Activated T-cell treated with anti-CD3 and anti-CD28 coated beads for 48 hours (primary cell): ENCODE results near the gene ENTREP1.

Source experiments
- DNase-seq: peaks from one replicate; pipeline ENCODE4 v3.0.0-alpha.2; 2020; ENCODE audit warnings: low read depth

ENTREP1 gene

DNA sequence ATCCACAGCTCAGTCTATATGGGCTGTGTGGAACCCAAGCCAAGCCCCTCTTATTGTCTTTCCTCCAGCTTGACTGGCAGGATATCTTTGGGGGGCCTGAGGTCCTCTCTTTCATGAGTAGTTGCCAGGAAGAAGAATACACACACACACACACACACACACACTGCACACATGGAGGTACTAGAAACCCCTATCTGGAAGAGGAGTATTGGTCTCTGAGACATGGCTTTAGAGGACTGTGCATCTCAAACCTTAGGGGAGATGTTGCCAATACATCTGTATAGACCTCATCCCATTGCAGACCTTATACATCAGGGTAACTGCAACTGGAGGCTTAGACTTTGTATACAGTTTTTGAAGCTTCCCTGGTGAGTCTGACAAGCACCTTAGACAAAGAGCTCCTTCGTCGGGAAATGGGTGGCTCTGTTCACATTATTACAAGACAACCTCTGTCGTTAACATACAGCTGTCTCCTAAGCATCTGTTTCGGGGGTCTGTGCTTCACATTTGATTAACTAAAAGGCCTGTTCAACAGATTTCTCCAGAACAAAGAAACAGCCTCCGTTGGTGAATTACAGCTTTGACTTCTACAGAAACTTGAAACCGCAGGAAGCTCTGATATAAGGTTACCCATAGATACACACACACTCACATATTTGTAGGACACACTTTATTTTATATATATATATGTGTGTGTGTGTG is 5.5 kb upstream of the ENTREP1 start:
- DNase-seq = no peak

DNA sequence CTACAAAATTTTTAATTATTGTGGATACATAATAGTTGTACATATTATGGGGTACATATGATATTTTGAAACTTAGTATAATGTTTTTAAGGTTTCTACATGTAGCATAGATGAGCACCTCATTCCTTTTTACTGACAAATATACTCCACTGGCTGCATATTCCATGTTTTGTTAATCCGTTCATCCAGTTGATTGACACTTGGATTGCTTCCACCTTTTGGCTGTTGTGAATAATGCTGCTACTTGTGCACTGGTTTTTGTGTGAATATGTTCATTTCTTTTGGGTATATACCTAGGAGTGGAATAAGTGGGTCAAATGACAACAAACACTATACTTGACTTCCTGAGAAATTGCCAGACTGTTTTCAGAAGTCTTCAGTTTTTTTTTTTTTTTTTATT is 2.8 kb upstream of the ENTREP1 start:
- DNase-seq = no peak

DNA sequence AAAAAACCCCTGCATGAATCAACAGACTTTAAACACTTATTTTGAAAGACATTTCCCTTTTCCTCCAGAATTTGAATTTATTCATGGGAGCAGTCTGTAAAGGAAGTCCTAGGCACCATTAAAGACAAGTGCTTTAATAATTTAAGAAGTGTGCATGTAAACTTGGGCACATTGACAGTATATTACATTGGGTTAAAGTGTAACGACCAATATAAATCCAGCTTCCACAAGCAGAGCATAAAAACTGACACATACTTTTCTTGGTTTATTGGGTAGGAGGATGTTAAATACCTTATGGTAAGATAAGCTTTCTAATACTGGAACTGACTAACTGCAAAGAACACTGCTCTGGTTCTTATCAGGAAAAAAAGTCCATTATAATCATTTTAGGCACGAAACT is 1.2 kb upstream of the ENTREP1 start:
- no peak for DNase-seq

DNA sequence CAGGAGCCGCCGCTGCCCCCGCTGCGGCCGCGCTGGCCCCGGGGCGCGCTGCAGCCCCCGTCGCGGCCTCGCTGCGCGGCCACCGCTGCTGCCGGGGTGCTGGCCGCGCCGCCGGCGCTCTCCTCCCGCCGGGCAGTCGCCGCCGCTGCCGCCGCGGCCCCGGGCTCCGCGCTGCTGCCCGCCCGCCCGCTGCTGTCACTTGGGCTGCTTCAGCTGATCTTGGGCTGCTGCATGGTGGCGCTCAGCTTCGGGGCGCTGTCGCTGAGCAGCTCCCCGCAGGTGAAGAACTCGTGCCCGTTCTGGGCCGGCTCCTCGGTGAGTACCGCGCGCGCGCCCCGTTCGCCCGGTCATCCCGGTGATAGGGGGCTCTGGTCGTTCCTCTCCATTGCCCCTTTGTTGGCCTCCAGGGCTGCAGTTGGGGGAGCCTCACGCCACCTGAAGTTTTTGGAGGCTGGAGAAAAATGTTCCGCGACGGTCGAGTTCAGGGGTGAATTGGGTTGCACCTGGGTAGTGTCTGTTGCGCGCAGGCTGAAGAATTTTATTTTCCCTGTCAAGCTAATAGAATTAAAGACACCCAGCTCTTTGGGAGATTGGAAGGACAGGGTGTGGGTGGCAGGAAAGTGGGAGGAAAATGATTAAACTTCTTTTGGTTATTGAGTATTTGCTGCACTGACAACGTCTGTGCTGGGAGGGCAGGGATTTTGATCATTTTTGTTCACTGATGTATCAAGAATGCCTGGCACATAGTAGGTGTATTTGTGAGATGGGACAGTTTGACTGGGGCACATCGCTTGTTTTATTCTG is 596 bp downstream of the ENTREP1 start:
- no peak for DNase-seq

DNA sequence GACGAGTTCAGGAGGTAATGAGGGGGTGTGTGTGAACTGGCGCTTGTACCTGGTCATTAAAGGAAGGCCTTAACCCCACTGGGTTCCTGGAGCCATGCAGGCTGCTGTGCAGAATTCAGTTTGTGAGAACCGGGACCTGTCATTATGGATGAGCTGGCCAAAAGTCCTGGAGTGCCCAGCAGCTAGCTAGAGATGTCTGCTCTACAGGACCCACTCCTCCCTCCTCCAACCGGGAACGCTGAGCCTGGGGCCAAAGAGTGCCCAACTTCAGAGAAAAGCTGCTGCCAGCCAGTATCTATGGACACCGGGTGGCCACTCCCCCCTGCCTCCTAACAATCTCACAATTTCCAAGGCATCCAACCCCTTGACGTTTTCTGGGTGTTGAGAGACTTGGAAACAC is 1.2 kb downstream of the ENTREP1 start:
- DNase-seq = no peak

DNA sequence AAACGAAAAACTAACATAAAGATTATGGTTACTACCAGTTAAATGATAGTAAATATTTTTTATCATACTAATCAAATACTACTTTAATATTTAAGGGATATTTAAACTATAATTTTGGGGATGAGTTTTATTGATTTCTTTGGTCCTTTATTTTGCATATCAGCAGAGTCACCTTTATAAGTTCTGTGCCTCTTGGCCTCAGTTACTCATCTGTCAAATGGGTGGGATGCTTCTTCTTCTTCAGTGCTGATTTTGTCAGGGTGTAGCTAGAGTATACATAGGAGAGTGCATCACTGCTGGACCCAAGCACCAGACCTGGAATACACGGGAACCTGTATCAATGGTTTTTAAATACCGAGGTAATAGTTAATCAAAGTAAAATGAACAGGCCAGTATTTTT is 5.6 kb downstream of the ENTREP1 start:
- DNase-seq = no peak

DNA sequence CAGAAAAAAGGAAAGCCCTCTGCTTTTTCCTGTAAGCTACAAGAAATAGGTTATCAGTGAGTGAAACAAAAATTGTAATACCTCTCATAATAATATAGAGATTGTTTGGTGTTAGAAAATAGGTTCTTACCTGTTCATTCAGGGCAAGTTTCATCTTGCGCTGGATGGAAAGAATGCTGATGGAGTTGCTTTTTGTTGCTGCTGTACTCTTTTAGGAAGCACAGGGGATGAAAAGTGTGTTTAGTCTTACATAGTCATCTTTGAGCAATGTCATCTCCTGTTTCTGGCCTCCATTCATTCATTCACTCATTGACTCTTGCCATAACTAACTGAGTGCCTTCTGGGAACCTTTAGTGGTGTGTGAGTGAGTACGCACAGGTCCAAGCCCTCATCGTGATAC is 6.4 kb downstream of the ENTREP1 start:
- no peak for DNase-seq

DNA sequence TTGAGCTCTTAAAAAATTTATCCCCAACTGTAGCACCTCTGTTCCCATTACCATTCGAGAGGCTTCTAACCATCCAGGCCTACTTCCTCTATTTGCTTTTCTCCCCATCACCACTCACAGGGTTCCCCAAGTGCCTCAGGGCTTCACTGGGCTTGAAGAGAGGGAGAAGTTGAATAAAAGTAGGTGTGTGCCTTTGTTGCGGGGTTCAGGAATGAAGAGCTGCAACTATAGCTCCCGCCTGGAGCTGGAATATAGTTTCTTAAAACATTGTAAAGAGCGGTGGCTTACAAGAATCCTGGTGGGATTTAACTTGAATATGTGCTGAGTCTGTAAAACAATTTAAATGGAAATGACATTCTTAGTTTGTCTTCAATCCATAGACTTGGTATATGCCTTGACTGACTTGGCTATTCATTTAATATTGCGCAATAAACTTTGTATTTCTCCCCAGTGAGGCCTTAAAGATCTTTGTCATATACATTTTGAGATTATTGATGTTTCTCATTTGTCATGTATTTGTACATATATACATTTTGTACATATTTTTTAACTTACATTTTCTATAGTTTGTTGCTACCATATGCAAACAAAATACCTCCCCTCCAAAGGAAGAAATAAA is 7.2 kb downstream of the ENTREP1 start:
- DNase-seq = no peak

DNA sequence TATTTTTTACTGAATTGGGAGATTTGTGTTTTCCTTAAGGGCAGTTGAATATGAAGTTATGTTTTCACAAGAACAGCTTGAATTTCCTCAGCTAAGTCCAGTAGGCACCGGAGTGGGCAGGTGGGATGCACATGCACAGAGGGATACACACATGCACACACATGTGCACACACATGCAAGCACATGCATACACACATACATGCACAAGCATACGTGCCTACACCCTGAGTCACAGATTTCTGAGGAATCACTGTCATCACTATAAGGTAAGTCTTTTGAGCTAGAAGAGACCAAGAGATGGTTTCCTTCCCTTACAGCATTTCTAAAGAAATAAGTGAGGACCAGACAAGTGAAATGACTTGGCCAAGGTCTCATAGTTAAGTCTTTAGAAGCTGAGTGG is 8.7 kb downstream of the ENTREP1 start:
- no peak for DNase-seq

DNA sequence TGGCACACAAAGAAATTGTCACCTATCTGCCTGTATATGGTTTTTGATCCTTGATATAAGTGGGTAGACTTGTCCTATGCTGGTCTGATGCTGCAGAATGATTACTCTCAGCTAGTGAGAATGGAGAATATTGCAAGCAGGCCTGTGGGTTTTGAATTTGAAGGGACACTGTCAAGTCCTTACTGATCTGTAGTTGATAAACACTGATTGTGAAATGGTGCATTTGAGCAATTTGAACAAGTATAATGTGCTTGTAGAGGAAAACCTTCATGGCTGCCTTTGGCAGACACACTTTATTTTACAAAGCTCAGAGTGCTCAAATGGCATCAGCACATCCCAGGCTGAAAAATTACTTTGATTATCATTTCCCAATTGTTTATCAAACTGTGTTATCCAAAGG is 9.3 kb downstream of the ENTREP1 start:
- DNase-seq = no peak

DNA sequence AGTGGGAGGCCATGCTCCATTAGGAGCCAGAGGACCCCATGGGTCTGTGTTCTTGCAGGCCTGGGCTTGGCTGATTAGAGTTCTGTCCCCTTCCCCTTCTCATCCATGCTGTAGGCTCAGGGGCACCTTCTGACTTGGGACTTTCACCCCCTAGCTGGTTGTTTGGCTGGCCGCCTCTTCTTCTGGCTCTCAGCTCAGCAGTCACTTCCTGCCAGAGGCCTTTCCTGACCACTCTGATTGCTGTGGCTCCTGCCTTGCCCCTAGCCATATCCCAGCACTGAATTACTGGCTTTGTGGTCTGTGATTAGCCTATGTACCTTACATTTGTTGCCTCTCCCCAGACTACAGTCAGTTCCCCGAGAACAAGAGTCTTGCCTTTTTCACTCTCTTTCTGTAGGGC is 14.6 kb downstream of the ENTREP1 start:
- no peak for DNase-seq

DNA sequence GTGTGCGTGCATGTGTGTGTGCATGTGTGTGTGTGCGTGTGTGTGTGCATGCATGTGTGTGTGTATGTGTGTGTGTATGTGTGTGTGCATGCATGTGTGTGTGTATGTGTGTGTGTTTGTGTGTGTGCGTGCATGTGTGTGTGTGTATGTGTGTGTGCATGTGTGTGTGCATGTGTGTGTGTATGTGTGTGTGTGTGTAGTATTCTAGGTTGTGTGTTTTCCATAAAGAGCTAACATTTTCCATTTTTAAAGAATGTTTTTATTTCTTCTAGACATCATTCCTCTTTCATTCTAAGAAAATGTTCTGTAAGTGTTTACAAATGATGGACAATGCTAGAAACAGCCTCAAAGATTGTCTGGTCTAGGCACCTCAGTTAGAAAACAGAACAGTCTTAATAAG is 15.6 kb downstream of the ENTREP1 start:
- no peak for DNase-seq

DNA sequence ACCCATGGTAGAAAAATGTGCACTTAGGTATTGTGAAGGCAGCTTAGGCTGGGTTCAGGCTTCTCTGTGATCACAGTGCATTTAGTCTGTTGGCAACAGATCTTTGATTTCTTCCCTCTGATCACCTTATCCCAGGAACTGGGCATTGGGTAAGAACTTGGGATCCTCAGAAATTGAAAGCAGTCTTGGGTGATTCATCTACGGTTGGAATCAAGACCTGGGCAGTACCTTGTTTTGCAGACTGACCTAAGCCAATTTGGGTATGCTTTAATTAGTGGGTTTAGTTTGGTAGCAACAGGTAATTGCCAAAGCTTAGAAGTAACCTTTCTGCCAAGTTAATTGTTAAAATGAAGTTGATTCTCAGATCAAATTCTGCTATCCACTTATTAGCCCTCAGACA is 17.8 kb downstream of the ENTREP1 start:
- no peak for DNase-seq

DNA sequence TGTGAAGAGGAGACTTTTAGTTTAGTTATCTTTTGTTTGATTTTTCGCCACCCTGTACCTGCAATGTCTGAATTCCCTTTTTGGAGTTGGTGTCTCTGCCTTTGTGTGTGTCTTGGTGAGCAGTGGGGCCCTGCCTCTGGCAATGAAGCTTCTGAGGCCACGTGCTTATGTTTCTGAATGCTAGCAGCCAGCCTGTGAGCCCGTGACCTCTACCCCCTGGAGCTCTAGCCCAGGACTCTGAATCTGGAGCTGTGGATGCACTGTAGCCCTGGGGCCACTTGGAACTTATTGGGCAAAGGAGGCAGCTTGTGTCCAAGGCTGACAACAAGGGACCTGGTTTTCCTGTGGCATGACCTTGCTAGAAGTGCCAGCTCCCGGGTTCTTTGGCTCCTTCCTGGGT is 19.4 kb downstream of the ENTREP1 start:
- no peak for DNase-seq

DNA sequence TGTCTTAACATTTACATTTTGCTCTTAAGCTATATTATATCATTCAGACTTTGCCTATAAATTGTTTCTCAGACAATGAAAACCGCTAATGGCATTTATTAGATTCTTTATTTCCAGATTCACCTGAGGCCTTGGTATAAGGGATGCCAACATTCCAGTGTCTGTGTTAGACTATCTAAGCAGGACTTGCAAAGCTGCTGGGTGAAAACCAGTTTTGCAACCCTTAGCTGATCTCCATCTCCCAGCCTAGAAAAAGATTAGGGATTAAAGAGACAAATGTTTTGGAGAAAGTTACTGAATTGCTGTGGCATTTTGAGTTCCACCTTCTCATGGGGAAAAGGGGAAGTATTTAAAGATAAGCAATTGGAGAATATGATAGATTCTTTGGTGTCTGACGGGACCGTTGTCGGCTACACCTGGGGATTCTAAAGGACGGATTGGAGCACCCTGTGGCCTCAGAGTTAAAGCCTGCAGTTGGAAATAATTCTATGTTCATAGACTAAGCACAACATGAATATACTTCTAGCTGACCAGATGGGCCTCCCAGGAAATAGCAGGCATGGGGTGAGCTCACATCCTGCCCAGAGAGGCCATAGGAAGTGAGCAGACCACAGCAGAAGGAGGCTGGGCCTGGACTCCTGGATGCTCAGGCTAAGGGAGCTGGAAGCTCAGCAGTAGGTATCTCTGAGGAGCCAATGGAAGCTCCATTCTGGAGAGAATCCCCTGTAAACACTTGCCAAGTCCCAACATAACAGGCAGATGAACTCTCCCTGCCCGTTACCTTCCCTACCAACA is 21.8 kb downstream of the ENTREP1 start:
- no peak for DNase-seq

DNA sequence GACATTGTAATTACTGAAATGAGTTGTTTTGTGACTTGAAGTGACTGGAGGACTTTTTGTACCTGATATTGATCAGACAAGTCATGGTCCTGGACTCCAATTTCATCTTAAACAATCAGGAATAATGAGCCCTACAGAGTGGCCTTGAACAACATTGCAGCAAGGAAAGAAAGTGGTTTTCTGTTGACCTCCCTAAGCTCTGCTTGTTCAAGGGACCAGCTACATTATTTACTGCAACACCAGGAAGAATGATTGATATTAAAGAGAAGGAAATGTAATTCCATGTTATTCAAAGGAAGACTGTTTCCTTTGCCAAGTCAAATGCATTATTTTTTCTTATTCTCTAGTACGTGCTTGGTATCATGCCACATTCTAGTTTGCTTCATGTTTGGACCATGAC is 22.6 kb downstream of the ENTREP1 start:
- DNase-seq = no peak

DNA sequence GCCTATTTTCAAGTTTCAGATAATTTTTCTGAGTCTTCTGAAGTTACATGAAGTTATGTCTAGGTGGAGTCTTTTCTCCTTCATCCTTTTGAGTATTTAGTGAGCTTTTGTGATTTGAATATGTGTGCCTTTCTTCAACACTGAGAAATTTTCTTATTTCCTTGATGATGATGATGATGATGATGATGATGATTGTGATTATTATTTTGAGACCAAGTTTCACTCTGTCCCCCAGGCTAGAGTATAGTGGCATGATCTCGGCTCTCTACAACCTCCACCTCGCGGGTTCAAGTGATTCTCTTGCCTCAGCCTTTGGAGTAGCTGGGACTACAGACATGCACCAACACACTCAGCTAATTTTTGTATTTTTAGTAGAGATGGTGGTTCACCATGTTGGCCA is 26.2 kb downstream of the ENTREP1 start:
- DNase-seq = no peak

DNA sequence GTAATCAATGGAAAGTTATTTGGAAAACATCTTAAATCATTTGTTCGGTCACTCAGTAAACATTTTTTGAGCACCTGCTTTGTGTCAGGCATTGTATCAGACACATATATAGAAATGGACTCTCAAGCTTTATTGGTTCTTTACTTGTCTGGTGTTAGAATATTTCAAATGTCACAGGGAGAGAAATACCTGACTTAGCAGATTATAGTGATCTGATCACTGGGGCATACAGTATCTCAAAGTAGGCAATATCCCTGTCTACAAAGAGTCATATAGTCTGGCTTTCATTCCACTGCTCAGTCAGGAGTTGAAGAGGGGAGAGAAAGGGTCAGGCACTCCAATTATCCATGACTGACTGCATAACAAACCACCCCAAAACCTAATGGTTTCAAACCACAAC is 30.2 kb downstream of the ENTREP1 start:
- DNase-seq = no peak

DNA sequence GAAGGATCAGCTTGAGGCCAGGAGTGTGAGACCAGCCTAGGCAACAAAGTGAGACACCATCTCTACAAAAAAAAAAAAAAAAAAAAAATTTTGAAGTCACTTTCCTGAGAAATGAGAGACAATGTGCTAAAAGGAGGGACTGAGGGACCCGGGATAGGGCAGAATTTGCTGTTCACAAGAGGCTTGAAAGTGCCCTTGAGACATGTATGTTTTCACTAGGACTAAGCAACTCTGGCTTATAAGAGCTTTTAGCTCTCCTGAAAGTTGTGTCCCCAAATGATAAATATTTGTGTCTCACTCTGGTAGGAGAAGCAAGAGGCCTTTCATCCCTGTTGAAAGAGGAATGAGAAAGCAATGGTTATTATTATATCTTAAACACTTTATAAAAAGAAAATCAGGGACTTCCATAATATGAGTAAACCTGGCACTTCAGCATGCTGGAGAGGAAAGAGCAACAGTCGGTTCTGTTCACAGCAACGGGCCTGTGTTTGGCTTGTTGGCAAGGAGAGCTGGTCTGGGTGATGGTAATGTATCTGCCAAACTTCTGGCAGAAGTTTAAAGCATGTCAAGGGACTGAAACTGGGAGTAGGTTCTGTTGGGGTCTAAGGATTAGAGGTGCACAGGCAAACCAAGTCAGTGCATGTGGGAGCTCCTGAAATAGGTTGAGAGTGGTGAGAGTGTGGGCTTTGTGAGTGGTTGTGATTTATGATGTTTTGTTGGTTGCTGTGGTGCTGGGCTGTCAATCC is 32.2 kb downstream of the ENTREP1 start:
- no peak for DNase-seq

DNA sequence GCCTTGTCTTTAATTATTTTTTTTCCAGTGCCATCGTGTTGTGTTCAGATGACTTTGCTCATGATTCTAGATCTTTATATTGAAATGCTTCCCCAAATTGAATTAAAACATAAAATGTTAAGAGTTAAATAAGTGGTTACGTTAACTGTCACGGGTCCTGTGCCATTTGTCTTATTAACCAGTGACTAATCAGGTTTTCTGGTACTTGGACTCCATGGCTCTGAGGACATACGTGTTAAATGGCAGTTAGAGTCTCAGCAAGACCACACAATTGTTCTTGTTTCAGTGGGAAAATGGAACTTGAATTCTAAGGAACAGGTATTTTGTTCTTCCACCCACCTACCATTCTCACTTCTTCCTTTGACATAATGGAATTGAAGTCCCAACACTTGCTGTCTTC is 32.8 kb downstream of the ENTREP1 start:
- no peak for DNase-seq

DNA sequence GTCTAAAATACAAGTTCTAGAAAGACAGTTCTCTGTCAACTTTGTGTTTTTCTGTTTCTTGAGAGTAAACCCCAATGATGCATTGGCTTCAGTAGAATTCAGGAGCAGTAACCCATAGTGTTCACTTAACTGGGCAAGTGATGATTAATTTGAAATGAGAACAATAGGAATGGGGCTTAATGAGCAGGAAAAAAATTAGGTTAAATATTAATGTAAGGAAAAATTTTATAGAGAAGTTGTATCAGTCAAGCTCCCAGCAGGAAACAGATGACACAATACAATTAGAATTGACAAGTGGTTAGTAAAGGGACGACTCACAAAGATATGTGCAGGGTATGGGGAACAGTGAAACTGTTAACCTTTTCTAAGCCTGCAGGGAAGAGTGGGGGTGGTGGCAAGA is 38.2 kb downstream of the ENTREP1 start:
- DNase-seq = no peak
